GM13977 (cell line): Measurements from ENCODE around the gene ASH1L.
"Not testable (repeated sequence)": the region's sequence is repeated elsewhere in the genome, so short reads cannot be mapped to it uniquely, and the experiment has no call there.

ENCODE experiments used
- DNase-seq: peaks from one replicate; pipeline ENCODE4 v3.0.0; 2012; ENCODE audit warnings: low spot score
- in situ Hi-C: fragments of 300-500 bp; cut with MboI; formaldehyde crosslinking; loops from one replicate; pipeline ENCODE4 v1.12.0; 2022; ENCODE audit warnings: low sequenced_read_pairs, low pct_unique_long_range_greater_than_20kb, mixed read lengths, inconsistent platforms; ENCODE audit not compliant: unreplicated experiment
- TF ChIP-seq, protein P1 (sequence below): IDR thresholded peaks from 2 replicates; pipeline ENCODE4 v1.5.1; 2012; ENCODE audit warnings: mild to moderate bottlenecking, control low read depth; ENCODE audit not compliant: insufficient read depth; ENCODE audit errors: extremely low read depth, missing control alignments

ASH1L gene

DNA sequence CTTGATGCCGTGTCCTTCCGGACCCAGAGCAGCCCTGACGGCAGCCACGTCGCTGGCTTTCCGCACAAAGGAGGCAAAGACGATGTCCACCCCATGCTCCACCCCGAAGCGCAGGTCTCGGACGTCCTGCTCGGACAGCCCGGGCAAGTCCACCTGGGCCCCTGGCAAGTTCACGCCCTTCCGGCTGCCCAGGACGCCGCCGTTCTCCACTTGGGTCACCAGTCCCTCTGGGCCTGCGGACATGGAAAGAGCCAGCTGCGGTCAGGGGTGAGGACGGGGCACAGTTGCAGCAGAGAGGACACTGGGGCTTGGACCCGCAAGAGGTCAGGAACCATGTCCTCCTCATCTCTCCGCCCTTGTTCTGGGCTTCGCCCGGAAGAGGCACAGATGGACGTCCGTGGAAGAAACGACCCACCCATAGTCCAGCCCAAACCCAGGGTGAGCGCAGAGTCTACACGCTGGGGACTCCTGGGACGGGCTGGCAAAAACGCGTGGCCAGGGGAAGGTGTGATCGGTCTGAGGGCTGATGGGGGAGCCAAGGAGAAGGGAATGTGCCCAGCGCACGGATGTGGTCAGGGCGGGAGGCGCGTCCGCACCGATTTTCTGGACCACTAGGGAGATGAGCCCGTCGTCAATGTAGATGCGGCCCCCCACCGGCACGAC lies 268.0 kb downstream of the ASH1L start:
- no peak for DNase-seq
- in situ Hi-C loops = no loop called here

DNA sequence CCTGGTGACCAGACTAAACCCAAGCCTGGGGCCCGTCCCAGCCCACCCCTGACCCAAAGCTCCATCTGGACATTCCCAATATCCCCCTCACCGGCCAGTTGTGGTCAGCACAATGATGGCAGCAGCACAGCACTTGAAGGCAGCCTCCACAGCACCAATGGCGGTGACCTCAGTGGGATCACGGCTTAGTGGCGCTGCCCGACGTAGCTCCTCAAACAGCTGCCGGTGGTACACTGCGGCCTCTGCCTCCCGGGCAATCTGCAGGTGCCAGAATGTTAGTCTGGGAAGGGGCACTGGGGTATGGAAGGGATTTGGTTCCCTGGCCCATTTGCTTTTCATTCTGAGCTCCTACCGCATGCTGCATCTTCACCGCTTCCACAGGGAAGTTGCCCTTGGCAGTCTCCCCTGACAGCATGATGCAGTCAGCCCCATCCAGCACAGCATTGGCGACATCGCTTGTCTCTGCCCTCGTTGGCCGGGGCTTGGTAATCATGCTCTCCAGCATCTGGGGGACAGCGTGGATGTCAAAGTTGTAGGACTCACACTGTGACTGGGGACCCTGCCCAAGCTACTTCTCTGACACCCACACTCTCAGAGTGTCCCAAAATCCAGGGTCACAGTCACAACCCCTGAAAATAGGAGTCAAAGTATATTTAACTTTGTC lies 269.4 kb downstream of the ASH1L start:
- TF ChIP-seq, protein P1, sequence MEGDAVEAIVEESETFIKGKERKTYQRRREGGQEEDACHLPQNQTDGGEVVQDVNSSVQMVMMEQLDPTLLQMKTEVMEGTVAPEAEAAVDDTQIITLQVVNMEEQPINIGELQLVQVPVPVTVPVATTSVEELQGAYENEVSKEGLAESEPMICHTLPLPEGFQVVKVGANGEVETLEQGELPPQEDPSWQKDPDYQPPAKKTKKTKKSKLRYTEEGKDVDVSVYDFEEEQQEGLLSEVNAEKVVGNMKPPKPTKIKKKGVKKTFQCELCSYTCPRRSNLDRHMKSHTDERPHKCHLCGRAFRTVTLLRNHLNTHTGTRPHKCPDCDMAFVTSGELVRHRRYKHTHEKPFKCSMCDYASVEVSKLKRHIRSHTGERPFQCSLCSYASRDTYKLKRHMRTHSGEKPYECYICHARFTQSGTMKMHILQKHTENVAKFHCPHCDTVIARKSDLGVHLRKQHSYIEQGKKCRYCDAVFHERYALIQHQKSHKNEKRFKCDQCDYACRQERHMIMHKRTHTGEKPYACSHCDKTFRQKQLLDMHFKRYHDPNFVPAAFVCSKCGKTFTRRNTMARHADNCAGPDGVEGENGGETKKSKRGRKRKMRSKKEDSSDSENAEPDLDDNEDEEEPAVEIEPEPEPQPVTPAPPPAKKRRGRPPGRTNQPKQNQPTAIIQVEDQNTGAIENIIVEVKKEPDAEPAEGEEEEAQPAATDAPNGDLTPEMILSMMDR = no peak
- in situ Hi-C loops = no loop called here
- DNase-seq = no peak

More for the DNA sequence above, 268.0 kb downstream of the ASH1L start:
- TF ChIP-seq, protein P1 = no peak

DNA sequence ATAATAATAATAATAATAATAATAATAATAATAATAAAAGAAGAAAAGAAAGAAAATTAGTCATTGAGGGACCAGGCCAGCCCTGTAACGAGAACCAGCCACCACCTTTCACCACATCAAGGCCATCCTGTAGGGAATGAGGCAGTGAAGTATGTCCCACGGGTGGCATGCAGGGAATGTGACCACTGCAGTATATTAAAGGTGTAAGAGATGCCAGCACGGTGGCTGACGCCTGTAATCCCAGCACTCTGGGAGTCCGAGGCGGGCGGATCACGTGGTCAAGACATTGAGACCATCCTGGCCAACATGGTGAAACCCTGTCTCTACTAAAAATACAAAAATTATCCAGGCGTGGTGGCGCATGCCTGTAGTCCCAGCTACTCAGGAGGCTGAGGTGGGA lies 271.6 kb downstream of the ASH1L start:
- in situ Hi-C loops = not testable (repeated sequence)

DNA sequence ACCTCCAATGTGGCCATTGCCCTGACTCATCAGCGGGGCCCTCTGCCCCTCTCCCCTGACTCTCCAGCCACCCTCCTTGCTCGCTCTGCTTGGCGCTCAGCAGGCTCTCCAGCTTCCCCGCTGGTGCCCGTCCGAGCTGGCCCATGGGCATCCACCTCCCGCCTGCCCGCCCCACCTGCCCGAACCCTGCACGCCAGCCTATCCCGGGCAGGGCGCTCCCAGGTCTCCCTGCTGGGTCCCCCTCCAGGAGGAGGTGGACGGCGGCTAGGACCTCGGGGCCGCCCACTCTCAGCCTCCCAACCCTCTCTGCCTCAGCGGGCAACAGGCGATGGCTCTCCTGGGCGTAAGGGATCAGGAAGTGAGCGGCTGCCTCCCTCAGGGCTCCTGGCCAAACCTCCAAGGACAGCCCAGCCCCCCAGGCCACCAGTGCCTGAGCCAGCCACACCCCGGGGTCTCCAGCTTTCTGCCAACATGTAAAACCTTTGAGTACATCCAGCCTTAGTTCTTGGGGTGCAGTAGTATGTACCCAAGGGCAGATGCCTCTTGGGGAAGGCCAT lies 274.5 kb downstream of the ASH1L start:
- in situ Hi-C loops = no loop called here
- TF ChIP-seq, protein P1 = no peak
- no peak for DNase-seq

More for the DNA sequence above, 271.6 kb downstream of the ASH1L start:
- not testable (repeated sequence) for DNase-seq

DNA sequence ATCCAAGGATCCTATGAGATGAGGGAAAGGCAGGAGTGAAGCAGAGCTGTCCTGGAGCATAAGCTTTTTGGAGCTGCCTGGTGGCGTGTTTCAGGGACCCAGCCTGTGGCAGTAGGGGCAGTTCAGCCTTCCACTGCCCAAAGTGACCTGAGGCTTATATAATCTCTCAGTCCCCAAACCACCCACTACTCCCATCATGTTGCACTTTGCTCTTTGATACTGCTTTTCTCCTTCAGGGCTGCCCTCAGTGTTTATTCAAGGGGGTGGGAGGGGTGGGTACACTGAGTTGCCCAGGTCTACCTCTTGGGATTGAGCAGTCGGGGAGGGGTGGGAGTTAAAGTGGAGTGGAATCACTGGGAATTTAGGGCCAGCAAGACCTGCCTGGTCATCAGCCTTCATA lies 276.1 kb downstream of the ASH1L start:
- no peak for DNase-seq

DNA sequence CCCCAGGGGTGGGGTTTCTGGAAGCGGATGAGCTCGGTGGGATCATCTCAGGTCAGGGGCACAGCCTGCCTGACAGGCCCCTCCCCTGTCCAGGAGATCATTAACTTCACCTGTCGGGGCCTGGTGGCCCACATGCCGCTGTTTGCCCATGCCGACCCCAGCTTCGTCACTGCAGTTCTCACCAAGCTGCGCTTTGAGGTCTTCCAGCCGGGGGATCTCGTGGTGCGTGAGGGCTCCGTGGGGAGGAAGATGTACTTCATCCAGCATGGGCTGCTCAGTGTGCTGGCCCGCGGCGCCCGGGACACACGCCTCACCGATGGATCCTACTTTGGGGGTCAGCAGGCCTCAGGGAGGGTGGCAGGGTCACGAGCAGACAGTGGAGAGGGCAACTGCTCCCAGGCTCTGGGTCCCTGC lies 277.0 kb downstream of the ASH1L start:
- DNase-seq = no peak
- in situ Hi-C loops = no loop called here
- TF ChIP-seq, protein P1 = no peak

More for the DNA sequence above, 276.1 kb downstream of the ASH1L start:
- in situ Hi-C loops = no loop called here
- TF ChIP-seq, protein P1 = no peak
